Spleen (tissue), 11 donors: ENCODE results near the gene KCNJ2. TPM values are rescaled to one million over a fixed set of nuclear protein-coding genes. Genes with fewer than 3 reads are reported as not detected.

ENCODE experiments used
- DNase-seq: peaks from one replicate; pipeline ENCODE4 v3.0.0-alpha.2; 2020
- H3K27ac ChIP-seq, 8 donors: fragments of 200-600 bp; sonication (generic) in 7 of 8; 1 replicate in 4 of 8; 2 replicates in 4 of 8; pipeline versions ENCODE4 v1.5.0 to v1.8.0; 2016 to 2021; ENCODE audit warnings: inconsistent platforms in 4 of 8, mild to moderate bottlenecking in 4 of 8, moderate library complexity in 1 of 8
- H3K27me3 ChIP-seq, 7 donors: fragments of 200-600 bp; sonication (generic) in 6 of 7; replicated peaks in 1 of 7; 1 replicate in 4 of 7; 2 replicates in 3 of 7; pipeline versions ENCODE4 v1.5.0 to v1.8.0; 2016 to 2021; ENCODE audit warnings: inconsistent platforms in 3 of 7, mild to moderate bottlenecking in 1 of 7
- H3K36me3 ChIP-seq, 6 donors: fragments of 200-600 bp; sonication (generic) in 5 of 6; 1 replicate in 4 of 6; 2 replicates in 2 of 6; pipeline versions ENCODE4 v1.5.0 to v1.8.0; 2016 to 2021; ENCODE audit warnings: inconsistent platforms in 2 of 6
- H3K4me1 ChIP-seq, 6 donors: fragments of 200-600 bp; sonication (generic) in 5 of 6; 1 replicate in 3 of 6; 2 replicates in 3 of 6; pipeline versions ENCODE4 v1.5.0 to v1.8.0; 2016 to 2021; ENCODE audit warnings: inconsistent platforms in 3 of 6
- H3K4me3 ChIP-seq, 8 donors: fragments of 200-600 bp; sonication (generic) in 7 of 8; 1 replicate in 4 of 8; 2 replicates in 4 of 8; pipeline versions ENCODE4 v1.5.0 to v1.8.0; 2016 to 2021; ENCODE audit warnings: inconsistent platforms in 4 of 8, mild to moderate bottlenecking in 4 of 8, moderate library complexity in 2 of 8
- H3K9me3 ChIP-seq, 8 donors: fragments of 200-600 bp; sonication (generic) in 7 of 8; 1 replicate in 4 of 8; 2 replicates in 4 of 8; pipeline versions ENCODE4 v1.5.0 to v1.8.0; 2016 to 2021; ENCODE audit warnings: inconsistent platforms in 4 of 8
- POLR2A ChIP-seq, 3 donors: fragments of 450-650 bp; IDR thresholded peaks; one replicate each; pipeline ENCODE4 v1.5.1; 2017; ENCODE audit warnings: antibody characterized with exemption in 3 of 3, mild to moderate bottlenecking in 1 of 3
- POLR2AphosphoS5 ChIP-seq, 3 donors: sonication (generic); formaldehyde crosslinking; IDR thresholded peaks; one replicate each; pipeline ENCODE4 v1.5.1; 2017; ENCODE audit warnings: antibody characterized with exemption in 3 of 3
- WGBS, 5 donors: extraction: QIAGEN DNeasy Blood & Tissue Kit in 3 of 5; methylation state at CpG; one replicate each; pipeline versions ENCODE4 v1.1.5 to v1.1.7; 2013 to 2018; 5-methylcytosine and 5-hydroxymethylcytosine counted together
- intact Hi-C: fragments of 100-400 bp; cut with DNase I; formaldehyde crosslinking; loops from one replicate; pipeline ENCODE4 v1.15.0; 2023; ENCODE audit warnings: low total_unique reads
- polyA plus RNA-seq, 3 donors: library from polyadenylated mRNA; stranded (reverse); fragments of 200-250 nt; gene quantifications; one replicate each; pipeline ENCODE4 v1.2.1, GENCODE V29; 2013
- total RNA-seq, 7 donors: library from RNA; depleted of rRNA in 3 of 7; stranded (reverse); fragments of >200 nt in 3 of 7; fragmentation: NEBNext Ultra II Directional in 4 of 7; extraction: Animal tissue kit (Norgen Biotek cat#: 25700) in 4 of 7; gene quantifications; one replicate each; pipeline versions ENCODE4 v1.1.0 to v1.2.1, GENCODE V29; 2016 to 2021
- TF ChIP-seq, protein P1 (sequence below), 11 experiments: fragments of 200-600 bp in 7 of 11; fragments of 450-650 bp in 4 of 11; sonication (generic) in 4 of 11; IDR thresholded peaks in 8 of 11; conservative IDR thresholded peaks in 3 of 11; 1 replicate in 7 of 11; 2 replicates in 4 of 11; pipeline versions ENCODE4 v1.4.0 to v1.8.0; 2016 to 2021; ENCODE audit warnings: antibody characterized with exemption in 11 of 11, inconsistent platforms in 4 of 11, mild to moderate bottlenecking in 1 of 11
- donor health status: healthy with polysubstance abuse.
- donor health status: DM: no; HTN: no; CAD: no; lungs with moderate emphysema.
- donor health status: DM: no; HTN: no; CAD: no.
- donor health status: Bipolar disorder and iron deficiency.
- donor health status: healthy.
- donor health status: DM: no; HTN: no; CAD: no.
- donor health status: DM: yes; HTN: yes; CAD: no.

KCNJ2 gene
- total and polyA plus RNA-seq, 10 donors: 0.91 to 34.1 (median 21.5) TPM

DNA sequence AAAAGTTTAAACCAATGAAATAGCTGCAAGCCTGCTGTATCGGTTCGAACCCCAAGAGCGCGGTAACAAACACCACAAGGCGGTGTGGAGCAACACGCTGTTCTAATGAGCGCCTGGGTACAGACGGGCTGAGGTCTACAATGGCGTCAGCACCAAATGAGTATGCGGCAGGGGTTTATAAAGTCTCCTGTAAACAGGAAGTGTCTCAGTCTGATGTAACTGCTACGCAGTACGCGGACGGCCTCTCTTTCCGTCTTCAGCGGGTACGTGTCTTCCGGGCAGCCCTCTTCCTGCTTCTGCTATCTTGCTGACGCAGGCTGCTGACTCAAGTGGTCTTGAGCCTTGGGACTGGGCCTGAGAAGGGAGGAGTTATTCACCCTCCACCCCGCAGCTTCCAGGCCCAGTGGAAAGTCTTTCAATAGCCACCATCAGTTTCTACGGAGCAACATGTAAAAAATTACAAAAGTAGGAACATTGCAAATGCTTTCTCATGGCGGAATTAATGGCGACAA, 40.5 kb upstream of the KCNJ2 start:
- no peak for DNase-seq
- no peaks in the 10 kb centered on the region for H3K36me3 ChIP-seq
- no peak overlapping the region for H3K4me3 ChIP-seq
- H3K9me3 ChIP-seq: peaks cover 0 to 12% (median 0%) of the 10 kb centered on the region in 8 donors
- 86 to 97% (median 92%) methylated on average over 23 of the region's 23 CpGs for WGBS, 5 donors
- H3K4me1 ChIP-seq: no peaks in the 10 kb centered on the region
- intact Hi-C loops: no loop called here
- H3K27me3 ChIP-seq: no peaks in the 10 kb centered on the region
- H3K27ac ChIP-seq: no peak overlapping the region
- TF ChIP-seq POLR2A (IDR thresholded peaks at IDR 0.05) (no peak), POLR2AphosphoS5 (IDR thresholded peaks at IDR 0.05) (no peak)
- TF ChIP-seq, protein P1, sequence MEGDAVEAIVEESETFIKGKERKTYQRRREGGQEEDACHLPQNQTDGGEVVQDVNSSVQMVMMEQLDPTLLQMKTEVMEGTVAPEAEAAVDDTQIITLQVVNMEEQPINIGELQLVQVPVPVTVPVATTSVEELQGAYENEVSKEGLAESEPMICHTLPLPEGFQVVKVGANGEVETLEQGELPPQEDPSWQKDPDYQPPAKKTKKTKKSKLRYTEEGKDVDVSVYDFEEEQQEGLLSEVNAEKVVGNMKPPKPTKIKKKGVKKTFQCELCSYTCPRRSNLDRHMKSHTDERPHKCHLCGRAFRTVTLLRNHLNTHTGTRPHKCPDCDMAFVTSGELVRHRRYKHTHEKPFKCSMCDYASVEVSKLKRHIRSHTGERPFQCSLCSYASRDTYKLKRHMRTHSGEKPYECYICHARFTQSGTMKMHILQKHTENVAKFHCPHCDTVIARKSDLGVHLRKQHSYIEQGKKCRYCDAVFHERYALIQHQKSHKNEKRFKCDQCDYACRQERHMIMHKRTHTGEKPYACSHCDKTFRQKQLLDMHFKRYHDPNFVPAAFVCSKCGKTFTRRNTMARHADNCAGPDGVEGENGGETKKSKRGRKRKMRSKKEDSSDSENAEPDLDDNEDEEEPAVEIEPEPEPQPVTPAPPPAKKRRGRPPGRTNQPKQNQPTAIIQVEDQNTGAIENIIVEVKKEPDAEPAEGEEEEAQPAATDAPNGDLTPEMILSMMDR (IDR thresholded peaks at IDR 0.05 in 8 of 11, conservative IDR thresholded peaks at IDR 0.05 in 3 of 11): no peak

DNA sequence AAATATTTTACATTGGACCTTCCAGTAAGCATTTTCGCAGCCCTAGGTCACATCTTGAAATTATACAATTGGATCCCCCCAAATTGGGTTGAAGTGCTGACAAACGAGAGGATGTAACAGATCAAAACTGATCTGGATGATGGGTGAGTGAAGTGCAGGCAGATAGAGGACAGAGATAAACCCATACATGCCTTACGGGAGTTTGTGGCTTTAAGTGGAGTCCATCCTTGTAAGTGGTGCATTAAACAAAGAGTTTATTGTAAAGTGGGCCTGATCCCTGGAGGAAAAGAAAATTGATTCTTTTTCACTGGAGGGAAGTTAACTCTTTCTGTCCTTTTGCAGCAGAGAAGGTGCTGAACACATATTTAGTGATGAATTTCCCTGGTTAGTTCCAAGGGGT, 39.0 kb upstream of the KCNJ2 start:
- Histone ChIP-seq H3K27ac (no peak overlapping the region), H3K4me1 (no peaks in the 10 kb centered on the region), H3K27me3 (no peaks in the 10 kb centered on the region), H3K9me3 (peaks cover 0 to 12% (median 0%) of the 10 kb centered on the region in 8 donors), H3K4me3 (no peak overlapping the region), H3K36me3 (no peaks in the 10 kb centered on the region)
- DNase-seq: no peak
- intact Hi-C loops: no loop called here
- TF ChIP-seq POLR2A (IDR thresholded peaks at IDR 0.05) (no peak), POLR2AphosphoS5 (IDR thresholded peaks at IDR 0.05) (no peak)
- TF ChIP-seq, protein P1 (IDR thresholded peaks at IDR 0.05 in 8 of 11, conservative IDR thresholded peaks at IDR 0.05 in 3 of 11): no peak
- 75 to 93% (median 83%) methylated on average over 3 of the region's 3 CpGs for WGBS, 5 donors

DNA sequence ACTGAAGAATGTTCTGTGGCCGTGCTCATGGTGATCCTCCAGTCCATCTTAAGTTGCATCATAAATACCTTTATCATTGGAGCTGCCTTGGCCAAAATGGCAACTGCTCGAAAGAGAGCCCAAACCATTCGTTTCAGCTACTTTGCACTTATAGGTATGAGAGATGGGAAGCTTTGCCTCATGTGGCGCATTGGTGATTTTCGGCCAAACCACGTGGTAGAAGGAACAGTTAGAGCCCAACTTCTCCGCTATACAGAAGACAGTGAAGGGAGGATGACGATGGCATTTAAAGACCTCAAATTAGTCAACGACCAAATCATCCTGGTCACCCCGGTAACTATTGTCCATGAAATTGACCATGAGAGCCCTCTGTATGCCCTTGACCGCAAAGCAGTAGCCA, 36.8 kb upstream of the KCNJ2 start:
- WGBS, 5 donors: 86 to 97% (median 94%) methylated on average over 11 of the region's 11 CpGs
- Histone ChIP-seq H3K36me3 (no peaks in the 10 kb centered on the region), H3K27me3 (no peaks in the 10 kb centered on the region), H3K4me1 (peaks cover 0 to 10% (median 7%) of the 10 kb centered on the region in 6 donors), H3K9me3 (peaks cover 0 to 12% (median 0%) of the 10 kb centered on the region in 8 donors), H3K27ac (no peak overlapping the region), H3K4me3 (no peak overlapping the region)
- intact Hi-C loops: no loop called here
- no peak for DNase-seq
- TF ChIP-seq POLR2A (IDR thresholded peaks at IDR 0.05): no peak
- no peak for TF ChIP-seq POLR2AphosphoS5 (IDR thresholded peaks at IDR 0.05)
- TF ChIP-seq, protein P1 (IDR thresholded peaks at IDR 0.05 in 8 of 11, conservative IDR thresholded peaks at IDR 0.05 in 3 of 11): no peak

DNA sequence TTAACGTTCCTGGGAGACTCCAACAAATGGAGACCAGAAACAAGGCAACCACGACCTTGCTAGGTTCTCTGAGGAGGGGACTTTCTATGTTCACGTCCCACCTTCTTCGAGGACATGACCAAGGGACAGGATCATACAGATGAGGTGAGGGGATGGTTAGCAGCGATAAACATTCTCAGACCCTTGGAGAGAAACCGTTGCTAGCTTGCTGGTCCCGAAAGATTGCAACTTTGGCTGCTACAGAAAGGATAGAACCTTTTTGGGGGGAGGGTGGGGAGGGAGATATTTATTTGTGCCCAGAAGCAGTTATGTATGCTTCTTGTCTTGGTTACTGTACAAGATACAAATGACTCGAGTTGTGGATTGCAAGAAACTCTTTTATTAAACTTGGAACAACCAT, 35.3 kb upstream of the KCNJ2 start:
- 83 to 94% (median 91%) methylated on average over 8 of the region's 8 CpGs for WGBS, 5 donors
- intact Hi-C loops: no loop called here
- Histone ChIP-seq H3K4me3 (no peak overlapping the region), H3K9me3 (peaks cover 0 to 6% (median 0%) of the 10 kb centered on the region in 8 donors), H3K27me3 (no peaks in the 10 kb centered on the region), H3K27ac (no peak overlapping the region), H3K4me1 (peaks cover 0 to 14% (median 11%) of the 10 kb centered on the region in 6 donors), H3K36me3 (no peaks in the 10 kb centered on the region)
- no peak for DNase-seq
- no peak for TF ChIP-seq POLR2A (IDR thresholded peaks at IDR 0.05)
- TF ChIP-seq, protein P1 (IDR thresholded peaks at IDR 0.05 in 8 of 11, conservative IDR thresholded peaks at IDR 0.05 in 3 of 11): no peak
- no peak for TF ChIP-seq POLR2AphosphoS5 (IDR thresholded peaks at IDR 0.05)
